GM23338 (cell line): Measurements from ENCODE around the gene PRG3. TPM values are rescaled to one million over a fixed set of nuclear protein-coding genes. Genes with fewer than 3 reads are reported as not detected.
A peak's percentile ranks its signal among the peaks of the same experiment; 100 is the strongest.

Experiments used
- ATAC-seq: fragments of 200-7000 bp; cut with Tn5 transposase; 3 replicates; pipeline ENCODE4 v1.9.1; 2020
- DNase-seq: peaks from one replicate; pipeline ENCODE4 v3.0.0-alpha.2; 2015; ENCODE audit warnings: low spot score
- H2AFZ ChIP-seq: fragments of 200-600 bp; sonication (generic); 2 replicates; pipeline ENCODE4 v1.8.0; 2016; ENCODE audit warnings: antibody characterized with exemption, mild to moderate bottlenecking, moderate library complexity
- H3F3A ChIP-seq: fragments of 200-600 bp; sonication (generic); replicated peaks from 2 replicates; pipeline ENCODE4 v1.8.0; 2017; ENCODE audit warnings: antibody characterized with exemption, mixed run types, low read depth
- H3K27ac ChIP-seq: fragments of 200-600 bp; sonication (generic); 2 replicates; pipeline ENCODE4 v1.6.1; 2016; ENCODE audit warnings: low read depth
- H3K27me3 ChIP-seq: fragments of 200-600 bp; sonication (generic); 2 replicates; pipeline ENCODE4 v1.8.0; 2016; ENCODE audit warnings: mild to moderate bottlenecking, mixed run types, moderate library complexity; ENCODE audit not compliant: insufficient read depth
- H3K36me3 ChIP-seq: fragments of 200-600 bp; sonication (generic); 2 replicates; pipeline ENCODE4 v1.8.0; 2016; ENCODE audit warnings: mild to moderate bottlenecking; ENCODE audit not compliant: insufficient read depth
- H3K4me1 ChIP-seq: fragments of 200-600 bp; sonication (generic); 2 replicates; pipeline ENCODE4 v1.8.0; 2016; ENCODE audit warnings: mild to moderate bottlenecking, moderate library complexity; ENCODE audit not compliant: insufficient read depth
- H3K4me2 ChIP-seq: fragments of 200-600 bp; sonication (generic); 2 replicates; pipeline ENCODE4 v1.7.1; 2017; ENCODE audit warnings: mixed run types
- H3K4me3 ChIP-seq: fragments of 200-600 bp; sonication (generic); 2 replicates; pipeline ENCODE4 v1.6.1; 2016; ENCODE audit warnings: mixed run types
- H3K79me2 ChIP-seq: fragments of 200-600 bp; sonication (generic); replicated peaks from 2 replicates; pipeline ENCODE4 v1.8.0; 2017; ENCODE audit warnings: mild to moderate bottlenecking; ENCODE audit not compliant: insufficient read depth
- H3K9me2 ChIP-seq: fragments of 200-600 bp; sonication (generic); 2 replicates; pipeline ENCODE4 v1.8.0; 2017; ENCODE audit not compliant: insufficient read depth
- H4K20me1 ChIP-seq: fragments of 200-600 bp; sonication (generic); replicated peaks from 2 replicates; pipeline ENCODE4 v1.8.0; 2017; ENCODE audit warnings: mild to moderate bottlenecking; ENCODE audit not compliant: insufficient read depth
- H3K27ac Mint-ChIP-seq: 2 replicates; pipeline ENCODE4 v1.8.0; 2020; ENCODE audit warnings: inconsistent platforms, mild to moderate bottlenecking, moderate library complexity, mixed read lengths
- H3K27me3 Mint-ChIP-seq: 3 replicates; pipeline ENCODE4 v1.8.0; 2022; ENCODE audit warnings: low read depth, mild to moderate bottlenecking, moderate library complexity, mixed read lengths, inconsistent platforms; ENCODE audit not compliant: insufficient read depth, poor library complexity
- H3K36me3 Mint-ChIP-seq: 3 replicates; pipeline ENCODE4 v1.8.0; 2021; ENCODE audit warnings: low read depth, mild to moderate bottlenecking, inconsistent platforms, moderate library complexity, mixed read lengths
- H3K4me1 Mint-ChIP-seq: 3 replicates; pipeline ENCODE4 v1.8.0; 2020; ENCODE audit warnings: mild to moderate bottlenecking, inconsistent platforms, mixed read lengths
- H3K4me3 Mint-ChIP-seq: 3 replicates; pipeline ENCODE4 v1.8.0; 2021; ENCODE audit warnings: moderate library complexity, mild to moderate bottlenecking, inconsistent platforms, mixed read lengths
- H3K9me3 Mint-ChIP-seq: 3 replicates; pipeline ENCODE4 v1.8.0; 2020; ENCODE audit warnings: moderate library complexity, mild to moderate bottlenecking, inconsistent platforms, mixed read lengths
- CREB1 ChIP-seq: fragments of 250-450 bp; sonication (Bioruptor Pico); IDR thresholded peaks from 2 replicates; pipeline ENCODE4 v1.5.0; 2020; ENCODE audit warnings: low read depth, mild to moderate bottlenecking, moderate library complexity
- ETS1 ChIP-seq: IDR thresholded peaks from 2 replicates; pipeline ENCODE4 v1.6.1; 2016; ENCODE audit warnings: antibody characterized with exemption
- EZH2 ChIP-seq: fragments of 200-600 bp; sonication (generic); IDR thresholded peaks from one replicate; pipeline ENCODE4 v1.8.0; 2017; ENCODE audit warnings: antibody characterized with exemption, mild to moderate bottlenecking, low read depth; ENCODE audit not compliant: unreplicated experiment
- EZH2phosphoT487 ChIP-seq: fragments of 200-600 bp; sonication (generic); IDR thresholded peaks from one replicate; pipeline ENCODE4 v1.8.1; 2018; ENCODE audit warnings: antibody characterized with exemption; ENCODE audit not compliant: unreplicated experiment
- JUNB ChIP-seq: IDR thresholded peaks from one replicate; pipeline ENCODE4 v1.6.1; 2016; ENCODE audit warnings: antibody characterized with exemption; ENCODE audit not compliant: unreplicated experiment
- NANOG ChIP-seq: IDR thresholded peaks from 2 replicates; pipeline ENCODE4 v1.6.1; 2016; ENCODE audit warnings: antibody characterized with exemption, borderline replicate concordance
- POLR2AphosphoS5 ChIP-seq: IDR thresholded peaks from 2 replicates; pipeline ENCODE4 v1.6.1; 2016; ENCODE audit warnings: antibody characterized with exemption, low read depth
- ZNF462 ChIP-seq: fragments of 250-450 bp; sonication (Bioruptor Pico); IDR thresholded peaks from 2 replicates; pipeline ENCODE4 v1.5.0; 2020; ENCODE audit warnings: mild to moderate bottlenecking, moderate library complexity
- polyA plus RNA-seq: library from polyadenylated mRNA; unstranded; fragments of >200 nt; fragmentation: Nextera tagmentation; extraction: Ambion mirVana; gene quantifications from 2 replicates; pipeline ENCODE4 v1.2.1, GENCODE V29; 2016
- total RNA-seq: library from RNA; depleted of rRNA; stranded (reverse); fragments of >200 nt; shearing (Covaris generic); gene quantifications from 2 replicates; pipeline ENCODE4 v1.2.3, GENCODE V29; 2014

The PRG3 gene
- total and polyA plus RNA-seq, 2 experiments from 2014 or later = not detected

DNA sequence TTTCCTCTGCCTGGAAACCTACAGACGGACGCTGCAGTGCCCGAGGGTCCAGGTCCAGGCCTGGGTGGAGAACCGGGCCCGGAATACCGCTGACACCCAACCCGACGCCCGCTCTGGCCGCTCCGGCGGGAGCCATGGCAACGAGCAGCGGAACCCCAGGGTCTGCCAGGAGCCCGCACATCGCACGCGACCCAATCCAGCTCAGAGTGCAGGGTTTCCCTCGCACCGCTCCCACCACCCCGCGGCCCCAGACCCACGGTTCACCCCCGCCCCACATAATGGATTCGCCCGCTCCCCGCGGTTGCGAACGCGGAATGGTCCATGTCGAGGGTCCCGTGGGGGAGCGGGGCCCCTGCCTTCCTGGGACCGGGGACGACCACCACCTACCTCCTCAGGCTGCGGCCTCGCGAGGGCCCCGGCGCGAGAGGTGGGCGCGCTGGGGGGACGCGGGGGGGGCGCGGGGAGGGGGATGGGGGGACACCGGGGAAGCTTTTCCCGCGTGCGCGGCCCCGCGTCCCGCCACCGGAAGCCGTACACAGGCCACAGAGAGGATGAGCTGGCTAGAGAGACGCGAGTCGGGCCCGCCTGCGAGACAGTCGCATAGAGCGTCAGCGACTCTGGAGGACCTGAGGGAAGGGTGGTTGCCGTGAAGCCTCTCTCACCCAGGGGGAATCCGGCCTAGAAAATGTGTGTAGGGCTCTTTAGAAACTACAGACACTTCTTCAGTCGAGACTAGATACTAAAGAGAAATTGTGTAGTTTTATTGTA lies 45.4 kb downstream of the PRG3 start, which contains the start of gene SSRP1:
TSS of gene SSRP1 (minus strand) at position 550 of the 768 bp plus-strand sequence. CDS start 771 bp downstream, outside the sequence.
- Histone ChIP-seq H3F3A (no peaks in the 10 kb centered on the region), H4K20me1 (peaks cover 16% of the 10 kb centered on the region; the same call in 1 of the 2 replicates), H3K79me2 (peaks cover 39% of the 10 kb centered on the region), H3K36me3 (peaks cover 29% of the 10 kb centered on the region), H3K9me2 (no peaks in the 10 kb centered on the region), H3K4me2 (peak within 1 kb of the TSS; percentile 99), H3K27ac (0 out of 2 replicates have a peak within 1 kb of the TSS, but pooled peaks have one; percentile 14), H3K4me1 (peaks cover 36% of the 10 kb centered on the region), H2AFZ (peak within 1 kb of the TSS; percentile 77; the same call in 1 of the 2 replicates), H3K4me3 (peak within 1 kb of the TSS; percentile 96), H3K27me3 (peaks cover 4% of the 10 kb centered on the region; the same call in 1 of the 2 replicates)
- peak within 1 kb of the TSS; percentile 97 for H3K4me3 Mint-ChIP-seq
- ATAC-seq (peak; percentile 96), DNase-seq (peak; percentile 93)
- TF ChIP-seq ETS1 (peak; percentile 59), NANOG (no peak), EZH2 (no peak), JUNB (no peak), CREB1 (CRISPR knock-in tag) (peak; percentile 67), POLR2AphosphoS5 (peak; percentile 60), ZNF462 (no peak), EZH2phosphoT487 (no peak)
- peak within 1 kb of the TSS; percentile 98 for H3K27ac Mint-ChIP-seq
- H3K4me1 Mint-ChIP-seq = peaks cover 48% of the 10 kb centered on the region
- no peaks in the 10 kb centered on the region for H3K9me3 Mint-ChIP-seq
- H3K27me3 Mint-ChIP-seq = peaks cover 9% of the 10 kb centered on the region
- H3K36me3 Mint-ChIP-seq = peaks cover 46% of the 10 kb centered on the region
